K562 (cell line): Measurements from ENCODE around the gene MON1A.

Experiments
- CBX2 ChIP-seq: fragments of 200-600 bp; sonication (generic); IDR thresholded peaks from one replicate; pipeline ENCODE4 v1.6.1; 2012; ENCODE audit warnings: mild to moderate bottlenecking, low read length, inconsistent platforms; ENCODE audit not compliant: insufficient read depth, poor library complexity, severe bottlenecking
- CTCF ChIP-seq, 3 experiments: IDR thresholded peaks in 2 of 3; conservative IDR thresholded peaks in 1 of 3; 2 replicates each; pipeline ENCODE4 v1.5.1; 2011 to 2012; ENCODE audit warnings: low read length in 3 of 3, mild to moderate bottlenecking in 3 of 3, control low read depth in 2 of 3, improper control_type of control experiment in 1 of 3, inconsistent platforms in 1 of 3, low read depth in 1 of 3, mixed read lengths in 1 of 3, moderate library complexity in 1 of 3; ENCODE audit not compliant: insufficient read depth in 2 of 3
- POLR2A ChIP-seq: fragments of 450-650 bp; conservative IDR thresholded peaks from 2 replicates; pipeline ENCODE4 v1.6.1; 2016
- SRSF1 ChIP-seq: fragments of 200-400 bp; formaldehyde crosslinking; IDR thresholded peaks from 2 replicates; pipeline ENCODE4 v1.6.1; 2017; ENCODE audit warnings: mild to moderate bottlenecking, low read depth, low read length, moderate library complexity

GRCh38 chr3:49930922-49931321, 1.3 kb upstream of the MON1A start:
- TF ChIP-seq CBX2: no peak
- no peak for TF ChIP-seq SRSF1
- TF ChIP-seq CTCF (IDR thresholded peaks at IDR 0.05 in 2 of 3, conservative IDR thresholded peaks at IDR 0.05 in 1 of 3; ENCODE audit: insufficient read depth in 2 of 3, low read depth in 1 of 3, low read length in 3 of 3): peak in 2 of 3 experiments; percentile 41 to 53; a peak in 5 of 6 replicates
- no peak for TF ChIP-seq POLR2A
